GM19372 (cell line): ENCODE measurements around the gene ACTL7A.
A peak's percentile ranks its signal among the peaks of the same experiment; 100 is the strongest.
"Not testable (repeated sequence)": the region's sequence is repeated elsewhere in the genome, so short reads cannot be mapped to it uniquely, and the experiment has no call there.

Experiments
- ATAC-seq: cut with Tn5 transposase; IDR thresholded peaks from one replicate; pipeline ENCODE4 v1.9.1; 2021; ENCODE audit warnings: mild to moderate bottlenecking, low read depth, moderate library complexity; ENCODE audit not compliant: unreplicated experiment

Gene ACTL7A

GRCh38 chr9:108848296-108848695, 13.8 kb upstream of the ACTL7A start:
- not testable (repeated sequence) for ATAC-seq

GRCh38 chr9:108850293-108850897, 11.7 kb upstream of the ACTL7A start:
- ATAC-seq: no peak

DNA sequence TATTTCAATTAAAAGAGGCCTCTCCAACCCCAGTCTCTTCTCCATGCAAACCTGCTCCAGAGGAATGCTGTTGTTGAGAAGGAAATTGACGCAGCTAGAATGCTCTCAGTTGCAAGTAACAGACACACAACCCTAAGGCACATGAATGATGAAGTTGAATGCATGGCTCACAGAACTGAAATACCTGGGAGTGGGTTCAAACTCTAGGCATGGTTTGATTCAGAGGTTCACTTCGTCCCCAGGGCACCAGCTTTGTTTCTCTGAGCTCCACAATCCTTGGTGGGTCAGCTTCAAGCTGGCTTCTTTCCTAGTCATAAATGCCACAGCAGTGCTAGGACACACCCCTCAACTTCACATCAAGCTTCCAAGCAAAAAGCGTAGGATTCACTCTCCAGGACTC, 10.9 kb upstream of the ACTL7A start:
- ATAC-seq: no peak

DNA sequence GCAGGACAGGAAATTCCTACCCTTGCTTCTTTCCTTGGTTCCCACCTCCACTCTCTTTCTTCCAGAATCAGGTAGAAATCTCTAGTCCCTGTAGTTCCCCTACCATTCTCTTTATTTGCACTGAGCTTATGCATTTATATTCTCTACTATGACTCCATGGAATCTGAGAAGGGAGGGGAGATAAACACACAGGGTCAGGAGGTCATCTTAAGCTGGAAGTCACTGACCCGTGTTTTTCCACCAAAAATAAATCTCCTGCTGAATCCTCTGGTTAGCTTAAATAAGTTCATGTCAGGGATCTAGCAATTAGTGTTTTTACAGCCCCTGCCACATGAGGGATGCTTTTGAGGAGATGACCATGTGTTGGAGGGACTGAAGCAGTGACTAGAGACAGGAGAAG, 10.0 kb upstream of the ACTL7A start:
- no peak for ATAC-seq

DNA sequence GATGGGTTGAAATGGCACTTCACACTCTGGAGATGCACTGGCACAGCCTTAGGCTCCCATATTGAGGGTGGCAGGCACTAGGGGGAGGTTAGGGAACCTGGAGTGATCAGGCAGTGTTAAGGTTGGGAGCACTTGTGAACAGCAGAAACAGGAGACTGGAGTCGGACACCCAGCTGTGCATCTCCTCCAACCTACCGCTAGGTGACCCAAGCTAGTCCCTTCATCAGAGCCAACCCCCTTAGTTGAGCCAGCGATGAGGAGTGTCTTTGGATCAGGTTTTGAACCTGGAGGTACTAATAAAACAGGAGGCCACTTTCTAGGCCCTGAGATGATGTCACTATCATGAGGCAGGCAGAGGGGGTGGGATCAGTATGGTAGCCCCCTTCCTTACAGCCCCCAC, 8.0 kb upstream of the ACTL7A start:
- no peak for ATAC-seq

DNA sequence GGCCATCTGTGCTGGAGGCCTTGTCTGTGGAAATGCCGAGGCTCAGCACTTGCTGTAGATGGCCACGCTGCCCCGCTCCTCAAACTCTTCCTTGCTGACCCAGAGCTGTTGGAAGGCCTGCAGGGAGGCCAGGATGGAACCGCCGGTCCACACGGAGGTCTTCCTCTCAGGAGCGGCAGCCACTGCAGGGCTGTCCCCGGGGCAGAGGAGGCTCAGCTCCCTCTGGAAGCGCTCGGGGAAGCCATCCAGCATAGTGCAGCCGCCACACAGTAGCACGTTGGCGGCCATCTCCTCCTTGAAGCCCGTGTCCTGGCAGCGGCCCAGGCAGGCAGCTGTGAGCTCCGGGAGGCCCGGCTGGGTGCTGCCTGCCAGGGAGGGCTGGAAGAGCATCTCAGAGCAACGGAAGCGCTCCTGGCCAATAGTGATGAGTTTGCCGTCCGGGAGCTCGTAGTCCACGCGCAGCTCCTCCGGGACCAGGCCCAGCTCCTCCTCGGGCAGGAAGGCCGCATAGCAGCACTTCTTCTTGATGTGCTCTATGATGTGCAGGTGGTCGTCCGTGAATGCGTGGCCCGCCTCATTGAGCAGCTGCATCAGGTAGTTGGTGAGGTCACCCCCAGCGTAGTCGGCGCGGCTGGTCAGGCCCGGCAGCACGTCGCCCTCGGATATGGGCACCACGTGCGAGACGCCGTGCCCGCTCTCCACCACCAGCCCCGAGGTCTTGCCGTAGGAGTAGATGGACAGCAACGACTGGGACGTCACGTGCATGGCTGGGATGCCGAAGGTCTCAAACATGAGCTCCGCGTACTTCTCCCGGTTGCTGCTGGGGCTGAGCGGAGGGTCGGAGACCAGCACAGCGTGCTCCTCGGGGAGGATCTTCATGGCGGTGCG, 7.2 kb upstream of the ACTL7A start:
- no peak for ATAC-seq

DNA sequence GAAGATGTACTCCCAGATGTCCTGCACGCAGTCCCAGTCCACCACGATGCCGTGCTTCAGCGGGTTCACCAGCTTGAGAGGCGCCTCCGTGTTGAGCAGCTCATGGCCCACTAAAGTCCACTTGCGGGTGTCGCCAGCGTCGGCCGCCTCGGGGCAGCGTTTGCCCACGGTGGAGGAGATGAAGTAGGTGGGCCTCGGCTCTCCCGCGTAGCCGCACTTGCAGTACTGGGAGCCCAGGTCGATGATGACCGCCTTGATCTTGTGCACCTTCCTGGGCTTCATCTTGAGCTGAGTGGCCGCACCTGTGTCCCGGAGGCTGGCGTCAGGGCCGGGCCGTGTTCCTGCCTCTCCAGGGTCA, 6.6 kb upstream of the ACTL7A start:
- ATAC-seq: no peak

- no peak for ATAC-seq
These were observed 6.2 kb upstream of the ACTL7A start, which contains the start of gene ACTL7B for GRCh38 chr9:108855888-108856287. Gene ACTL7B (minus strand): TSS chr9:108855986. CDS start chr9:108855930, 56 bp downstream.

GRCh38 chr9:108857572-108857971, 4.5 kb upstream of the ACTL7A start:
- ATAC-seq: no peak

DNA sequence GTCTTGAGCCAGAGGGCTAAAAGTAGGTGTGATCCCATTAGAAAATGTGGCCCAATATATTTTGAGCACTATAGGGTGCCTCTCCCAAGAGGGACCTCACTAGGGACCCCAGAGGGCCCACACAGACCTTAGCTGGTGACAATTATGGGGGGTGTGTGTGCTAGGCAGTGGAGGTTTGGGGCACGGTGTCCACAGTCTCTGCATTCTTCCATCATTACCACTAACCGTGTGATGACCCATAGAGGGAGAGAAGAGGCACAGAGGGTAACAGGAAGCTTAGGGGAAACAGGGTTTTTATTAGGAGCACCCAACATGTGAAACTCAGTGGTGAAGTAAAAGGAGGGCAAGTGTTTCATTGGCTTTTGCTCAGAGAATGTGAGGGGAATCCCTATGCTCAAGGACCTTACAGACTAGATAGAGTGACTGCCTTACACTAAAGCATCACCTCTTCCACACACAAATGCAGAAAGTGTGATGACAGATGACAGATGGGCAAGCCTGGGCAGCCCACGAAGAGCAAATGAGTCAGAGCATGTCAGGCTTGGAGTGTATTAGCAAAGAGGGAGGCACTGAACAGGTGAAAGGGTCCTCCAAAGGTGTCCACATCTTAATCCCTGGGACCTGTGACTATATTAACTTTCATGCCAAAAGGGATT, 2.5 kb upstream of the ACTL7A start:
- peak; percentile 62 for ATAC-seq

GRCh38 chr9:108860354-108860753, 1.7 kb upstream of the ACTL7A start:
- ATAC-seq: no peak

DNA sequence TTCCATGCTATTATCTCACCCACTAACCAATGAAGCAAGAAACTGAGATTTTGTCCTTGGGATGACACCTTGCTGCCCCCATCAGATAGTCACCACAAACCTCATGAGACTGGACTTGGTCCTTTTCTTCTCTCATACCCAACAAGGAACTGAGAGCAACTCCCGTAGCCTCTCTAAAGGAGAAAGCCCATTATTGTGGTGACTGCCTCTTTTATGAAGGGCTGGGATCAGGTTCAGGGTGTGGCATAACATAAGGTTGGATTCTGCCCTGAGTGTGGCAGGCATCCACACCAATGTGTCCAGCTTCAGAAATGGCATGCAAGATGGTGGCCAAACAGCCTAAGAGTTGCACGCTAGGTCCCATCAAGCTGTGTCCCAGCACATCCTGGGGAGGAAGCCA, 1.3 kb upstream of the ACTL7A start:
- ATAC-seq: no peak

- no peak for ATAC-seq
These were observed 602 bp upstream of the ACTL7A start for GRCh38 chr9:108861464-108861863.

GRCh38 chr9:108863891-108864290, 1.8 kb downstream of the ACTL7A start:
- no peak for ATAC-seq

GRCh38 chr9:108864446-108864845, 2.4 kb downstream of the ACTL7A start:
- no peak for ATAC-seq

GRCh38 chr9:108865037-108865436, 3.0 kb downstream of the ACTL7A start:
- no peak for ATAC-seq

- ATAC-seq: no peak
These were observed 3.9 kb downstream of the ACTL7A start for GRCh38 chr9:108866001-108866420.

GRCh38 chr9:108867116-108867515, 5.0 kb downstream of the ACTL7A start:
- ATAC-seq: no peak

DNA sequence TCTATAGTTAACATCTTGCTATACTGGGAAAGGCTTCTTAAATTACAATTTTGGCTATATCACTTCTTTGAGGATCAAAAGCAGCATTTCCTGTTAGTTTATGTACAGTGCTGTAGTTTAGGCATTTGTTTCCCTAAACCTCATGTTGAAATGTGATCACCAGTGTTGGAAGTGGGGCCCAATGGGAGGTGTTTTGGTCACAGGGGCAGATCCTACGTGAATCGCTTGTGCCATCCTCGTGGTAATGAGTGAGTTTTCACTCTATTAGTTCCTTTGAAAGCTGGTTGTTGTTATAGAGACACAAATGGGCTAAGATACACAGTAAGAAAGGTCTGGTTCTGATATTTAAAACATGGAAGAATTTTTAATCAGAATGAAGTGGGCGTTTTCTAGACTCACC, 5.8 kb downstream of the ACTL7A start:
- ATAC-seq: no peak

DNA sequence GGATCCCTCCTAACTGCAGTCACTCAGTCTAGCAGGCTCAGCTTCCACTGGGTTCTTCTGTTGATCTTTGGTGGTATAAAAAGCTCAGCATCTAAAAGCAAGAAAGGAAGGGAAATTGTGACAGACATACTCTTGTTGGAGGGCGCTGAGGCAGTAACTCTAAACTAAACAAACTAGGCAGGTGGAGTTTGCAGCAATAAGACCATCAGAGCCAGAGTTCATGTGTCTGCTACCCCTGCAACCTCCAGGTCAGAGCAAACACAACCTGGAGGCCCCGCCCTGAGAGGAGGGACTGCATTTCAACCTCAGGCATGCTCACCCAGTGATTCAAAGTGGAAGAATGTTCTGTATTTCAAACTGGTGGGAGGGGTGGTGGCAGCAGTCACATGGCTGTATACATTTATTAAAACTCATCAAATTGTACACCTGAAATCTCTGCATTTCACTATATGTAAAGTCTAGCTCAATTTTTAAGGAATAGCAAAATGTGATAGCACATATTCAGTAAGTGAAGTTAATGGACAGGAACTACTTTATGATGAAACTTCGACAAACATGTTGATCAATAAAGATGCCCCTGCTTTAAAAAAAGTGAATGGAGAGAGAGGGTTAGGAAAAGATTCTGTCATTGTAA, 7.1 kb downstream of the ACTL7A start:
- ATAC-seq: no peak
